Germinal center (tissue), 1 donor: ENCODE measurements around the gene NRBF2.
A peak's percentile ranks its signal among the peaks of the same experiment; 100 is the strongest.

ENCODE experiments used
- DNase-seq: peaks from one replicate; pipeline ENCODE4 v3.0.0; 2012; ENCODE audit warnings: mixed read lengths, low spot score

Gene NRBF2

DNA sequence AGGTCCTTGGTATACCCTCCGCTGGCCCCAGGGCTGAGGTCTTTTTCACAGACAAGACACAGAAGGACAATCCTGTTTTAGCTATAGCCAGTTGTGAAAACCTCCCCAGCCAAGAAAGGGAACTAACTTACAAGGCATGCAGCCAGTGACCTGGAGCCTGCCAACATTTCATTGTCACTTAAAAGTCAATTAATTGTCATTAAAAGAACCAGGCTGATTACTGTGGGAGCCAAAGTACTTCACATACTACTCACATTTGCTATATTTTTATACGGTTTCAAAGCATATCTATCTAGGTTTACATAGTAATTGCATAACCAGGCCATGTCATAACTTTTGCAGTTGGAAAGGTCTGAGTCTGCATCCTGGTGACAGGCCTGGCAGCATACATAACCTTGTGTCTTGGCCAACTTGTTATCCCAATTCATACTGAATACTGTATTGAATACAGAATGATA, 31.1 kb downstream of the NRBF2 start:
- DNase-seq, result no peak

- DNase-seq, result no peak
Observed at GRCh38 chr10:63165249-63165648, 32.1 kb downstream of the NRBF2 start.

DNA sequence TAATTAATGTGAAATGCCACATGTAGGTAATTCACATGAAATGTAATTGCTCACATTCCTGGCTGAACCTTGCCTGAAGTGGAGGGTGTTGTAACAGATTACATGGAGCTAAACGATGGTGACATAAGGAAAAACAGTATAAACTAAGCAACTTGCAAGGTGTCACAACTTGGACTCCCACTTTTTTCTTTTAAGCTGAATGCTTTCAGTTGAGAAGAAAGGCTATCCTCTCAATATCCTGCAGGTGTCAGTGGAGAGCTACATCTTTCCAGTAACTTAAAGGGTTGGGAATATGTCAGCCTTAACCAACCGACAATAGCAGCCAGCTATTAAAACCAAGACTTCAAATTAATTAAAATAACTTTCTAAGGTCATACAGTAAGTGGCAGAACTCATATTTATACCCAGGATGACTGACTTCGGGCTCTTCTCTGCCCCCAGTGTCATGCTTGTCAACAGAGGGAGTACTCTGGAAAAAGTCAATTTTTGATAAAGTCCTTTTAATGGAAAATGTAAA, 33.7 kb downstream of the NRBF2 start:
- peak; percentile 18 for DNase-seq

DNA sequence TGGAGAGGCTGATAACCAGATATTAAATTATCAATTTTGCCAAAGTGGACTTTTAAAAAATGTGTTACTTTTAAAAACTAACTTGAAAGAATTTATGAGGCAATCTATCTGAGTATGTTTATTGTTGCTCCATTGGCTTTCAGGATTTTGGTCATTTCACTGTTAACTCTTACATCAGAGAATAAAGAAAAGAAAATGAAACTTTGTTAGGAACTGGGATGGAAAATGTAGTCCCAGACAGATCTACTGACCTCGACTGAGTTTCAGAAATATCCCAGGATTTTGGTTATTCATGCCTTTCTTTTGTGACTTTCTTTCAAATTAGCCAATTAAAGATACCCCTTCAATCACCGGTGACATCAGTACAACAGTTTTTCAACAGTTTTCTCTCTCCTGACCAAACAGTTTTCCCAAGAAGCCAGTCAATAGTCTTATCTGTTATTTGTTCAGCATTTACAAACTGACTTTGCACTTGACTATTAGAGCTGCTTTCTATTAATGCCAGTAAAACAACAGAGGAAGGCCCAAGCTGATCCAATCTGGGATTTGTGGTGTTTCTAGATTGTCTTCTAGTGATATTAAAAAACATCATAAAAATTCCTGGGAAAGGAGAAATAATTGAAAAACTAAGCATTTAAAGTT, 35.8 kb downstream of the NRBF2 start:
- DNase-seq, result no peak

DNA sequence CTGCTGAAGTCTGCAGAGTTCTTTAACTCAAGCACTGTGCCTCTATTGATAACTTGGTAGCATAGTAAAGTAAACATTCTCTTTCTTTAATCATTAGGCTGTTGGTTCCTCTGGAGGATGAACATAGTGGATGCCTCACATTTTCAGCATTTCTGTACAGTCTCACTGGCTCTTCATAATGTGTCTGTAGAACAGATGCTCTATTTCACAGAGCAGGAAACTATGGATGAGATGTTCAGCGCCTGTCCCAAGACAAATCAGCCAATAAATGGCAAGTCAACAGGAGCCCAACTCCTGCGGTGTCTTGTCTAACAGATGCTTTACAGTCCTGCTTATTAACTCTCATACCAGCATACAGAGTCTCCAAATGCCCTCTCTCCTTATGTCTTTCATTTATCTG, 36.5 kb downstream of the NRBF2 start:
- DNase-seq, result no peak

- DNase-seq, result no peak
Observed at GRCh38 chr10:63171255-63171855, 38.2 kb downstream of the NRBF2 start.

DNA sequence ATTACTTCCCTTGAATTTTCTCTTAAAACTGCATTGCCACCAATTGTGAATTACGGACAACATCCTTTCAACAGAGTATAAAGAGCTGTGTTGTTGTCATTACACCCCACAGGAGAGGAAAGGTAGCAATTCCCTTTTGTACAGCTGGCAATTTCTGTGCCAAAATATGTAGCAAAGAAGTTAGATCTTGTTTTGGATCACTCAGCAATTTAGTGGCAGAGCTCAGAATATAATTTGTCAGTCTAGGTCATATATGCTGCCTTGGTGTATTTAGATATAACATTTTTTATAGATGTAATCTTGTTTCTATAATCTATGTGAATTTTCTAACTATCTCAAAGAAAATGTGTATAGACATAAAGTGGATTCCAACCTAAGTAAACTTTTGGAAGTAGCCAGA, 38.8 kb downstream of the NRBF2 start:
- DNase-seq, result no peak

- peak; percentile 37 for DNase-seq
Observed at GRCh38 chr10:63173468-63174232, 40.5 kb downstream of the NRBF2 start.

- DNase-seq, result no peak
Observed at GRCh38 chr10:63175534-63175933, 42.4 kb downstream of the NRBF2 start.

GRCh38 chr10:63192826-63193225, 59.7 kb downstream of the NRBF2 start:
- DNase-seq, result no peak

GRCh38 chr10:63197344-63198092, 64.4 kb downstream of the NRBF2 start:
- no peak for DNase-seq

GRCh38 chr10:63199716-63200115, 66.6 kb downstream of the NRBF2 start:
- no peak for DNase-seq

DNA sequence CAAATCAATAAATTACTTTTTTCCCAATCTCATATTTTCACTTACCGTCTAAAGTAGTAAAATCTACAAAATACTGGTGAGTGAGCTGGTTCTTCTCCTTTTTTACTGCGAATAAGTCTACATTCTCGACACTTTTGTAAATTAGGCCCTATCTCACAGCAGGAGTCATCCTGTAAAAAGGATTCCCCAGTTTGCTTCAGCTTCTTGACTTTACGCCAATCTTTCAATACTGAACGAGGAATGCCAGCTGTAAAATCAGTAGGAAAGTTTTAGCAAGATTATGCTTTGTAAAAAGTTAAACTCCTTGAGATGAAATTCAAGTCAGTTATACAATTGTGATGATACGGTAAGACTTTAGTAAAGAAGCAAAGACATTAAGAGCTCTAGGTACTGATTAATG, 67.3 kb downstream of the NRBF2 start:
- DNase-seq, result no peak

DNA sequence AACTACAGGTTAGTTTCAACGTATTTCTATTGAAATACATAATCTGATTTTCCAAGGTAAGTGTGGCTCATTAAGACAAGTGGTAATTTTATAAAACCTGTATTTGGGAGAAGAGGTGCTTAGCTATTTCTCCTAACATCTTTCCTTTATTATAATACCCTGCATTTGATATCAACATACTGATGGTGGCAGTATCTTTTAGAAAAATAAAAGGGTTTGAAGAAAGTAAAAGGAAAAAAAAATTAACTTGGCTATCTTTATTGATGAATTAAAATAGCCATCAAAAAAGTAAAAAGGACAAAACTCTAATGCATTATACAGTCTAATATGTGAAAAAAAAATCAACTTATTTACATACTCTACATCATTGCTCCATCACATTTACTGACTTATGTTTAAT, 68.0 kb downstream of the NRBF2 start:
- DNase-seq, result no peak
